BLaER1 (cell line): ENCODE results near the gene YIPF4.
"Not testable (repeated sequence)": the region's sequence is repeated elsewhere in the genome, so short reads cannot be mapped to it uniquely, and the experiment has no call there.

Experiments used
- H3K27ac ChIP-seq: shearing (Covaris generic); formaldehyde crosslinking; 2 replicates; pipeline ENCODE4 v1.8.1; 2022
- H3K27me3 ChIP-seq: shearing (Covaris generic); formaldehyde crosslinking; 2 replicates; pipeline ENCODE4 v1.8.1; 2022
- H3K36me3 ChIP-seq: shearing (Covaris generic); formaldehyde crosslinking; 2 replicates; pipeline ENCODE4 v1.8.1; 2022
- H3K4me1 ChIP-seq: shearing (Covaris generic); formaldehyde crosslinking; 2 replicates; pipeline ENCODE4 v1.8.1; 2022
- H3K4me2 ChIP-seq: shearing (Covaris generic); formaldehyde crosslinking; 2 replicates; pipeline ENCODE4 v1.8.1; 2022
- H3K4me3 ChIP-seq: shearing (Covaris generic); formaldehyde crosslinking; 2 replicates; pipeline ENCODE4 v1.8.1; 2022
- H3K9ac ChIP-seq: shearing (Covaris generic); formaldehyde crosslinking; 2 replicates; pipeline ENCODE4 v1.8.1; 2022
- H3K9me3 ChIP-seq: shearing (Covaris generic); formaldehyde crosslinking; 2 replicates; pipeline ENCODE4 v1.8.1; 2022
- H4K20me1 ChIP-seq: shearing (Covaris generic); formaldehyde crosslinking; 2 replicates; pipeline ENCODE4 v1.8.1; 2022
- Cebpa-rat ChIP-seq: shearing (Covaris generic); IDR thresholded peaks from 2 replicates; pipeline ENCODE4 v1.8.1; 2022

YIPF4 gene

DNA sequence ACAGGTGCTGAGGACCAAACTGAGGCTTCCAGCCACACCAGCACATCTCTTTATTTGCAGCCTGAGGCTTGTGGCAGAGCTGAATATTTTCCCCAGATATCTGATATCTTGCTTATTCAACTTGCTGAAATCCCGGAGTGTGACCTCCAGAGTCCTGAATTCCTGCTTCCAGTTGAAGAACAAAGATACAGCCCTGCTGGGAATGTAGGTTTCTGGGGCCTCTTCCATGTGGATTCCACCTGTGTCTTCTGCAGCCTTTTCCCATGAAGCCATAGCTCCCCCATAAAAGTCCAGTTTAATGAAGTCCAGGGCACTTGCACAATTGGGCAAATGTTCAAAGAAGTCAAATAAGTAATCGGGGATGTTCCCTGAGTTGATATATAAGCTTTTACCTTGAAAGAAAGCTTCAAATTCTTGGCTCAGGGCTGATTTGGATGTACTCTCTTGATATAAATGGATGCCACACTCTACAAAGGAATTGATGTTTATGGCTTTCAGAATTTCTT lies 27.9 kb upstream of the YIPF4 start:
- Histone ChIP-seq H3K9ac (no peak overlapping the region), H3K27me3 (no peaks in the 10 kb centered on the region), H3K9me3 (no peaks in the 10 kb centered on the region), H3K4me3 (no peak overlapping the region), H3K4me2 (no peak overlapping the region), H3K36me3 (no peaks in the 10 kb centered on the region), H3K27ac (no peak overlapping the region), H3K4me1 (no peaks in the 10 kb centered on the region), H4K20me1 (no peaks in the 10 kb centered on the region)
- no peak for TF ChIP-seq Cebpa-rat

DNA sequence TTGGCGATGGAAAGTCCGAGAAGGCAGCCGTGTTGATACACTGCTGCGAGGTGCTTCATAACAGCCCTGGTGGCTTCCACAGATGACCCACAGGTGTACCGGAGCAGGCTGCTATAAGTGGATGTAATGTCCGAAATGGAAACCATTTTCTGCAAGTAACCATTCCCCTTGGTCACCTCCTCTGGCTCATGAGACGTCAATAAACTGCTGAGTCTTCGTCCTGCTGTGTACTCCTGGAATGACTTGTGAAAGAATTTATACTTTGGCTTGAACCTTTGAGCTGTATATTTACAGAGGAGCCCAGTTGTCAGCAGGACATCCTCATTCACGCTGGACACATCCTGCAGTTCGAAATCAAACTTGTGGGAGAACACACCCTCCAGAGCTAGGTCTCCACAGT lies 27.4 kb upstream of the YIPF4 start:
- Histone ChIP-seq H3K36me3 (no peaks in the 10 kb centered on the region), H4K20me1 (no peaks in the 10 kb centered on the region), H3K4me2 (no peak overlapping the region), H3K4me3 (no peak overlapping the region), H3K27me3 (no peaks in the 10 kb centered on the region), H3K9me3 (no peaks in the 10 kb centered on the region), H3K27ac (no peak overlapping the region), H3K9ac (no peak overlapping the region), H3K4me1 (no peaks in the 10 kb centered on the region)
- TF ChIP-seq Cebpa-rat = no peak

DNA sequence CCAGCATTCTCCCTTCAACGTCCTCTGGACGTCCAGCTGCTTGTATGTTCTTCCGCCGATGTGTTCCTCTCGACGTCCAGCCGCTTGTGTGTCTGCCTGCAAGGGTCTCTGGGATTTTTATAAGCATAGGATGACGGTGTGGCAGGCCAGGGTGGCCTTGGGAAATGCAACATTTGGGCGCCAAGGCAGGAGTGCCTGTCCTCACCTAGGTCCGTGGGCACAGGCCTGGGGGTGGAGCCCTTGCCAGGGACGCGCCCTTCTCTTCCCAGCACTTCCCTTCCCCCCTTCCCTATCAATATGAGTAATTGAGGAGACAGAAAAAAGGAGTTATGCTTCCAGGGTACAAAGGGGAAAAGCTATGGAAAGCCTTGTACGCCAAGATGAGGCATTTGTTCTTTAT lies 19.5 kb upstream of the YIPF4 start:
- H3K36me3 ChIP-seq = no peaks in the 10 kb centered on the region
- no peaks in the 10 kb centered on the region for H4K20me1 ChIP-seq
- H3K27me3 ChIP-seq = no peaks in the 10 kb centered on the region
- H3K27ac ChIP-seq = no peak overlapping the region
- no peaks in the 10 kb centered on the region; the same call in 1 of the 2 replicates for H3K4me1 ChIP-seq
- no peak overlapping the region for H3K4me3 ChIP-seq
- H3K9me3 ChIP-seq = no peaks in the 10 kb centered on the region
- no peak overlapping the region for H3K4me2 ChIP-seq
- TF ChIP-seq Cebpa-rat = no peak
- no peak overlapping the region for H3K9ac ChIP-seq

GRCh38 chr2:32260376-32260775 lies 17.3 kb upstream of the YIPF4 start:
- no peak overlapping the region for H3K4me3 ChIP-seq
- H3K27me3 ChIP-seq = no peaks in the 10 kb centered on the region
- H4K20me1 ChIP-seq = no peaks in the 10 kb centered on the region
- no peak overlapping the region for H3K9ac ChIP-seq
- H3K27ac ChIP-seq = no peak overlapping the region
- no peaks in the 10 kb centered on the region for H3K9me3 ChIP-seq
- no peaks in the 10 kb centered on the region; the same call in 1 of the 2 replicates for H3K4me1 ChIP-seq
- TF ChIP-seq Cebpa-rat = no peak
- H3K36me3 ChIP-seq = no peaks in the 10 kb centered on the region
- H3K4me2 ChIP-seq = no peak overlapping the region

GRCh38 chr2:32262105-32262504 lies 15.6 kb upstream of the YIPF4 start:
- Histone ChIP-seq H3K27ac (no peak overlapping the region), H3K4me2 (no peak overlapping the region)

GRCh38 chr2:32264422-32265105 lies 13.1 kb upstream of the YIPF4 start, which contains the start of gene NLRC4:
NLRC4 (minus strand) TSS chr2:32264886; CDS start chr2:32256775, 8,111 bp downstream.
- Histone ChIP-seq H3K9me3 (no peaks in the 10 kb centered on the region), H3K36me3 (no peaks in the 10 kb centered on the region), H4K20me1 (no peaks in the 10 kb centered on the region), H3K27me3 (no peaks in the 10 kb centered on the region), H3K9ac (no peak within 1 kb of the TSS), H3K4me3 (no peak within 1 kb of the TSS), H3K27ac (no peak within 1 kb of the TSS), H3K4me2 (no peak within 1 kb of the TSS), H3K4me1 (no peaks in the 10 kb centered on the region; the same call in 1 of the 2 replicates)
- TF ChIP-seq Cebpa-rat = no peak

More at GRCh38 chr2:32262105-32262504, 15.6 kb upstream of the YIPF4 start:
- TF ChIP-seq Cebpa-rat = no peak
- no peaks in the 10 kb centered on the region; the same call in 1 of the 2 replicates for H3K4me1 ChIP-seq
- H3K4me3 ChIP-seq = no peak overlapping the region
- no peaks in the 10 kb centered on the region for H4K20me1 ChIP-seq
- H3K36me3 ChIP-seq = no peaks in the 10 kb centered on the region
- no peaks in the 10 kb centered on the region for H3K9me3 ChIP-seq
- H3K9ac ChIP-seq = no peak overlapping the region
- no peaks in the 10 kb centered on the region for H3K27me3 ChIP-seq

DNA sequence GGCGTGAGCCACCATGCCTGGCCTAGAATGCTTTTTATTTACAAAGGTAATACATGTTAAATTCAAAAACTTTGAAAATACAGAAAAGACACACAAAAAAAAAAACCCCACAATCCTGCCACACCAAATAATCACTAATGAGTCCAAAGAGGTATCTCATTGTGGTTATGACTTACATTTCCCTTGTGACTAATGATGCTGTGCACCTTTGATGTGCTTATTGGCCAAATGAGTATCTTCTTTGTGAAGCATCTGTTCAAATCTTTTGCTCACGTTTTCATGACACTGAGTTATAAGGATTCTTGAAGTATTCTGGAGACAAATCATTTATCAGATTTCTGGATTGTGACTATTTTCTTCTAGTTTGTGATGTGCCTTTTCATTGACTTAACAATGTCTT lies 6.6 kb upstream of the YIPF4 start:
- Histone ChIP-seq H4K20me1 (no peaks in the 10 kb centered on the region), H3K36me3 (no peaks in the 10 kb centered on the region), H3K9me3 (no peaks in the 10 kb centered on the region), H3K9ac (no peak overlapping the region), H3K4me2 (no peak overlapping the region), H3K4me1 (no peaks in the 10 kb centered on the region), H3K27me3 (no peaks in the 10 kb centered on the region), H3K4me3 (no peak overlapping the region), H3K27ac (no peak overlapping the region)
- TF ChIP-seq Cebpa-rat = no peak

DNA sequence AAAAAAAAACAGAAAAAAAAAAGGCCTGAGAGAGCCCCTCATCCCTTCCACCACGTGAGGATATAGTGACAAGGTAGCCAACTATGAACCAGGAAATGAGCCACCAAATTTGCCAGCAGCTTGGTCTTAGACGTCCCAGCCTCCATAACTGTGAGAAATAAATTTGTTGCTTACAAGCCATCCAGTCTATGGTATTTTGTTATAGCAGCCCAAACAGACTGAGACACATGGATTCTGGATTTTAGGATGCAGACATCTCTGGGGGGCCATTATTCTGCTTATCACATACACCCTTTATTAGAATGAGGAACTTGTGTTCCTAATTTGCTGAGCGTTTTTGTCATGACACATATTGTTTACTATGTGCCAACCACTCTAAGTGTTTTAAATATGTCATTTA lies 5.4 kb upstream of the YIPF4 start:
- no peaks in the 10 kb centered on the region for H3K27me3 ChIP-seq
- H3K4me2 ChIP-seq = no peak overlapping the region
- no peak for TF ChIP-seq Cebpa-rat
- H3K9me3 ChIP-seq = no peaks in the 10 kb centered on the region
- no peak overlapping the region for H3K4me3 ChIP-seq
- H3K4me1 ChIP-seq = peaks cover 5% of the 10 kb centered on the region; the same call in 1 of the 2 replicates
- no peaks in the 10 kb centered on the region for H4K20me1 ChIP-seq
- no peak overlapping the region for H3K9ac ChIP-seq
- H3K36me3 ChIP-seq = no peaks in the 10 kb centered on the region
- H3K27ac ChIP-seq = no peak overlapping the region

DNA sequence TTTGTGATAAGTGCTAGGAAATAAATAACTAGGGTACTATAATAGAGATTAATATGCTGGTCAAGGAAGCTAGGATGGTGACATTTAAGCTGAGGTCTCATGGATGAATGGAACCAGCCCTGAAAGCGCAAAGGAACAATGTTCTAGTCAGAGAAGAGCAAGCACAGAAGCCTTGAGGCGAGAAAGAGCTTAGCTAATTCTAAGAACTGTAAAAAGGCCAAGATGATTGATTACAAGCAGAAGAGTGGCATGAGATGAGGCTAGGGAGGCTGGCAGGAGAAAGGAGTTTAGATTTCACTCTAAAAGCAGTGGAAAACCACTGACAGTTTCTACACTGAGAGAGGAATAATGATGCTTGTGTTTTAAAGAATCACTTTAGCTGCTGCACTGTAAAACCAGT lies 3.4 kb upstream of the YIPF4 start:
- peaks cover 15% of the 10 kb centered on the region for H3K4me1 ChIP-seq
- H3K36me3 ChIP-seq = no peaks in the 10 kb centered on the region
- no peak for TF ChIP-seq Cebpa-rat
- no peak overlapping the region for H3K4me3 ChIP-seq
- H3K9ac ChIP-seq = no peak overlapping the region
- H3K27ac ChIP-seq = no peak overlapping the region
- H3K27me3 ChIP-seq = no peaks in the 10 kb centered on the region
- H4K20me1 ChIP-seq = no peaks in the 10 kb centered on the region
- no peaks in the 10 kb centered on the region for H3K9me3 ChIP-seq
- H3K4me2 ChIP-seq = no peak overlapping the region

GRCh38 chr2:32275790-32276189 lies 1.9 kb upstream of the YIPF4 start:
- H3K4me1 ChIP-seq = peaks cover 24% of the 10 kb centered on the region
- H3K27ac ChIP-seq, H3K4me3 ChIP-seq, H3K9ac ChIP-seq, H3K4me2 ChIP-seq, H4K20me1 ChIP-seq, H3K9me3 ChIP-seq, H3K27me3 ChIP-seq, H3K36me3 ChIP-seq: not testable (repeated sequence)
